NCI-H1092 (cell line): ENCODE results near the gene AK2.
A peak's percentile ranks its signal among the peaks of the same experiment; 100 is the strongest.
"Not testable (repeated sequence)": the region's sequence is repeated elsewhere in the genome, so short reads cannot be mapped to it uniquely, and the experiment has no call there.

ENCODE experiments used
- DNase-seq: peaks from one replicate; lab custom pipeline; 2025; lab: John Stamatoyannopoulos, UW

Gene AK2

GRCh38 chr1:32998064-32998463, 38.6 kb downstream of the AK2 start:
- no peak for DNase-seq

DNA sequence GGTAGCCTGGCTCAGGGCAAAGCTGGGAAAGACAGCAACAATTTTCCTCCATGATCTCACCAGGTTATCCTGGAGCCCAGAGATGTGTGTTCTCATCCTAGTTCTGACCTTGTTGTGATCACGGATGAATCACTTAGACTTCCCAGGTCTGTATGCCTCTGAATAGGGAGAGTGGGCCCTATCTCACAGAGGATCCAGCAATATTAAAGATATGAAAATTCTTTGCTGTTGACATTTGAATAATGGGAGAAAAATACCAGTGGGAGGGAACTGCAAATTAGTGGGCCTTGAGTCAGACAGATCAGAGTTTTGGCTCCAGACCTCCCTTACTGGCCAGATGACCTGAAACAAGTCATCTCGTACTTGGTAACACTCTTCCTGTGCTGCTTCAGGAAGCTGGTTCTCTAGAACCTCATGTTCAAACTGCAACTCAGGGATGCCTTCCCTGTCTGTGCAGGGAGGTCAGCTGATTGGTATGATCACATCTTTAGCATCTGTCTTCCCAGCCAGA, 39.2 kb downstream of the AK2 start:
- DNase-seq, result no peak

GRCh38 chr1:32993324-32993636, 43.4 kb downstream of the AK2 start:
- DNase-seq, result not testable (repeated sequence)

DNA sequence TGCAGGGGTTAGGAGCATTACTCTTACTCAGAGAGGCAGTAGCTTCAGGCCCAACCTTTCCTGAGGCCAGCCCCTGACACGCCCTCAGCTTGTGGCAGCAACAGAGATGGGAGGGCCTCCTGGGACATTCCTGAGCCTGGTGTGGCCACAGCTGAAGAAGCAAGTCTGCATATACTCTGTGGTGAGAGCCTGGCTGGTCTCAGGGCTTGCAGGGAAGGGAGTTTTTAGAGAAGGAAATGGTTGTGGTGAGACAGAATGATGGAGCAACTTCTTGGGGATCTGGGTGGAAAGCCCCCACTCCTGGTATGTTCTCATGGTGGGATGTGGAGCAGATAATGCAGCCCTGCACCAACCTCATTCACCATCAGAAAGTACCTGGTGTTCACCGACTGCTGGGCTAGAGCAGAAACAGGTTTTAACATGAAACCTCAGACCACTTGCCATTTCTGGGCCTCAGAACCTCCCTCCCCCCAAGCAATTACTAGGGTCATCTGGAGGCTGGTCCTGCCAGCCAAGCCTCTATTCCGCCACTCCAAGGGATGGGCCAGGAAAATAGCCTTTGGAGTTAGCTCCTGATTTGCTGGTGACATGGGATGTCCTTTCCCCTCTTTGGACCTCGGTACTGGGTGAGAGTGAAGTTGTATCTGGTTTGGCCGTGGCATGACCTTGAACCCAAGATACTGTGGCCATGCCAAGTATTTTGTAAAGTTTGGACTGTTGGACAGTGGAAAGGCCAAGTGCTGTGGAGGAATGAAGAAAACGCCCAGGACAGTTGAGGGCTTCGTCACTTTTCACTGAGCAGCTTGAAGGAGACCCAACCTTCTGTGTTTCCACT, 44.0 kb downstream of the AK2 start:
- DNase-seq, result no peak

DNA sequence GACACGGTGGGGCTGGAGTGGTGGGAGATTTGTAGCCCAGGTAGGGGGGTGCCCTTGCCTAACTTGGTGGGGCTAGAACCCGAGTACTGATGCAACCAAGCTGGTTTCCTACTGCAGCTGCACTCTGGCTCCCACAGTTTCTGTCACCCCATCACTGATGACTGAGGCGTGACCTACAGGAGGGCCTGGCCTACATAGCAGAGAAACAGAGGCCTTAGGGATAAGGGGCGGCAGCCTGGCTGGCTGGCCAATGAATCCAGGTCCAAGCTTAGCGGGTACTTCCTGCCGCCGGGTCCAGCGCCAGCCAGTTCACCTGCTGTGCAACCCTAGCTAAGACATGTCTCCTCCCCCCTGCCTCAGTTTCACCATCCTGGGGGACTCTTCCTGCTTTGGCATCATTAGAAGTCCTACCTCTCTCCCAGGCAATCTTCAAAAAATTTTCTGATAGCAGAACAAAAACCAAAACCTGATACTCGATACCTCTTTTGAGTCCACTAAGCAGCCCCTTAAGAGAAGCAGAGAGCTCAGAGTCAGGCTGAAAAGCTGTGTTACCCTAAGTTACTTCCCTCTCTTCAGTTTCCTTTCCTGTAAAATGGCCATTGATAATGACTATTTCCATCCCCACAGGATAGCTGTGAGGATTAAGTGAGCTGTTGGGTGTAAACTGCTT, 44.7 kb downstream of the AK2 start:
- no peak for DNase-seq

DNA sequence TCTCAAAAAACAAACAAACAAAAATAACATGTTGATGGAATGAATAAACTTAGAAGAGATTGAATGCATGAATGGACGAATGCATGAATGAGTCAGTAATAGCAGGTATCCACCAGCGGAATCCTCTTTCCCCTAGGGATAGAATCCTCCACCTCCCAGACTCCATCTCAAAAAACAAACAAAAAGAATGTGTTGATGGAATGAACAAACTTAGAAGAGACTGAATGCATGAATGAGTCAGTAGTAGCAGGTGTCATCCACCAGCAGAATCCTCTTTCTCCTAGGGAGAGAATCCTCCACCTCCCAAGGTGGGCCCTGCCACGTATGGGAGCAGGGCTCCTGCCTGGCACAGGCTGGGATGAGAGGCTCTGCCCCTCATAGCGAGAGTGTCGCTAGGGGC, 45.3 kb downstream of the AK2 start:
- no peak for DNase-seq

GRCh38 chr1:32990887-32991286, 45.8 kb downstream of the AK2 start:
- DNase-seq, result no peak

DNA sequence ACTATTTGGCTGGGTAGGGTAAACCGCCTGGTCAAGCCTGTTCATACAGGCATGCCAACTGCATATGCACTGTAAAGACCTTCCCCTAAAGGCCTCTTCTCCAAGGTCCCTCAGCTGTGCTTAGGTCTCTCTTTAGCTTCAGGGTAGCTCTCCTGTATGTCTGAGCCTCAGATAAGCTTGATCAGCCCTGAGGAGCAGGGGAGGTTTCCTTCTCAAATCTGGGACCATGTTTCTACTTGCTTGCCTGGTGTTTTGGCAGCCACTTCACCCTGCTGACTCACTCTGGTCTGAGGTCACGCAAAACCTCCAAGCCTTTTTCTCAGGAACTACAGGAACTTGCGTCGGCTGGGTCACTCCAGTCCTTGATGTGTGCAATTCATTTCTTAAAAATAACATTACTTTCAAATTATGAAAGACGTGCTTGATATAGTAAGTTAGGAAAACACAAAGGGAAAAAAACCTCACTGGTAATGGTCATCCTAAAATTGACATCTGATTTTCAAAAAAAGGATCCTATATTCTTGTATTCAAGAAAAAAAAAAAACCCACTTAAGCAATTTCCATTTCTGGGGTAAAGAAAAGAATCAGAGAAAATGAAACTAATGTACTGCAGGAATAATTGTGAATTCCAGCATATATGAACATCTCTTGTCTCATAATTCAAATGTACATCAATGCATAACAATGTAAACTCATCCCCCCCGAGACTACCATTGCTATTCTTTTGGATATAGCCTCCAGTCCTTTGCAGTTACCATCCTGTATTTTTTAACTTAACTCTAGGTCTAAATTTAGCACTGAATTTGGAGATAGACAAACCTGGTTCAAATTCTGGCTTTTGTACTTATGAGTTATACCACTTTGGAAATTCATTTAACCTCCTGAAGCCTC, 47.3 kb downstream of the AK2 start:
- no peak for DNase-seq

- no peak for DNase-seq
These were observed 48.0 kb downstream of the AK2 start for GRCh38 chr1:32988665-32989064.

DNA sequence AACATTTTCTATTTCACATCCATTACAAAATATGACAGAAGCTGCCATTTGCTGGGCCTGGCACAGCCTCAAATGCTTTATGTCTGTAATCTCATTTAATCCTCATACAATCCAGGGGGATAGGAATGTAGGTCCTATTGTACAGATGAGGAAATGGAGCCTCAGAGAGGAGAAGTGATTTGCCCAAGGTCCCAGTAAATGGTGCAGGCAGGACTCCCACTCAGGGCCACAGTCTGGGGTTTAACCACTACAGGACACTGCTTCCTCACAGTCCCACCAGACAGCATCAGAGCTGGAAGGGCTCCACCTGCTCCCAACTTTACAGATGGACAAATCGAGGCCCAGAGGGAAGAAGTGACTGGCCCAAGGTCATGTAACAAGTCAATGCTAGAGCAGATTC, 51.5 kb downstream of the AK2 start:
- no peak for DNase-seq

- DNase-seq, result no peak
These were observed 52.1 kb downstream of the AK2 start for GRCh38 chr1:32984455-32985171.

- no peak for DNase-seq
These were observed 52.6 kb downstream of the AK2 start for GRCh38 chr1:32984090-32984454.

DNA sequence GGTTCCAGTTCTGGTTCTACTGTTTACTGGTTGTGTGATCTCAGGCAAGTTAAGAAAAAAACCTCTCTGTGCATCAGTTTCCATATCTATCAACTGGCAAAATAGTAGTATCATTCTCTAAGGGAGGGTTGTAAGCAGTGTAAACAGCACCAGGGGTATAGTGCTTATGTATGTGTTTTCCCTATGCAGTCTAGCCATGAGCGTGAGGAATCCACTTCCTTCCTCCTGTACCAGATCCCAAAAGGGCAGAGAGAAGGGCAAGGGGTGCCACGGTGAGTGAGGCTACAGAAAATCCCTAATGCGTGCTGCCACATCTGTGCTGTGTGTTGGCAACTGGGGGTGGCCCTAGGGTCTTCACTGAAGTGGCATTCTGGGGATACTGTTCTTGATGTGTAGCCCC, 53.7 kb downstream of the AK2 start:
- no peak for DNase-seq

DNA sequence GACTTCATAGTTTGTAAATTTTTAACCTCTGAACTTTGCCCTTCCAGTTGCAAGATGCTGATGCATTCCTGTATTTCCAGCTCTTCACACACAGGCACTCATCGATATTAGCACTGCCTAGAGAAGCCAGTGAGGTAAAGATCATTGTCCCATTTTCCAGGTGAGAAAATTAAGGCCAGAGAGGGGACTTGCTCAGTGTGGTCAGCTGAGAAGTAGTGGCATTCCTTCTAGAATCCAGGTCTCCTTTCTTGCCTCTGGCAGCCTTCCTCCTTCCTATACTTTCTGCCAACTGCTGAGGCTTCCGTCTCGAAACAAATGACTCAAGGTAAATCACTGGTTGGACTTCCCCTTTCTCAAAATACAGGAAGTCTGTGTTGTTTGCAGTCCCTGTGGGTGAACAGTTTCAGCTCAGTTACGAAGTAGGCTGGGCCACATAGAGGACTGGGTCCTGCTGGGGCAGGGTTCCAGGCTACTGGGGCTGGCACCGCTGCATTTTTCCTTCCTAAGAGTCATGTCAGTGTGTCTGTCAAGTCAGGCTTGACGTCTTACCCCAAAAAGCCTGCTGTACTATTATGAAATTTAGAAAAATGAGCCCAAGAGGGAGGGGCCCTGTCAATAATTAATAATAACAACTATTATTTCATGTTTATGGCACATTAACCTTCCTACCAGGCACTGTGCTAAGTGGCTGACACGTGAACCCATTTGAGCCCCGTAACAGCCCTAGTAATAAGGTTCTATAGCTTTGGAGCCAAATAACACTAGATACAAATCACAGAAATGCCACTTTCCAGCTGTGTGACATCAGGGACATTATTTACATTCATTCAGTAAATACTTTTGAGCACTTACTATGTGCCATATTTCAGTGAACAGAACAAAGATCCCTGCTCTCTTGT, 55.4 kb downstream of the AK2 start:
- DNase-seq, result no peak

DNA sequence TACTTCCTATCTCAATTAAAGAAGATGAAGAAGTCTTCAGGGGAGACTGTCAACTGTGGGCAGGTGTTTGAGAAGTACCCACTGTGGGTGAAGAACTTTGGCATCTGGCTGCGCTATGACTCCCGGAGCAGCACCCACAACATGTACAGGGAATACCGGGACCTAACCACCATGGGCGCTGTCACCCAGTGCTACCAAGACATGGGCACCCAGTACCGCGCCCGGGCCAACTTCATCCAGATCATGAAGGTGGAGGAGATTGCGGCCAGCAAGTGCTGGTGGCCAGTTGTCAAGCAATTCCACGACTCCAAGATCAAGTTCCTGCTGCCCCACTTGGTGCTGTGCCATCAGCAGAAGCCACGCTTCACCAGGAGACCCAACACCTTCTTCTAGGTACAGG, 56.6 kb downstream of the AK2 start:
- no peak for DNase-seq

DNA sequence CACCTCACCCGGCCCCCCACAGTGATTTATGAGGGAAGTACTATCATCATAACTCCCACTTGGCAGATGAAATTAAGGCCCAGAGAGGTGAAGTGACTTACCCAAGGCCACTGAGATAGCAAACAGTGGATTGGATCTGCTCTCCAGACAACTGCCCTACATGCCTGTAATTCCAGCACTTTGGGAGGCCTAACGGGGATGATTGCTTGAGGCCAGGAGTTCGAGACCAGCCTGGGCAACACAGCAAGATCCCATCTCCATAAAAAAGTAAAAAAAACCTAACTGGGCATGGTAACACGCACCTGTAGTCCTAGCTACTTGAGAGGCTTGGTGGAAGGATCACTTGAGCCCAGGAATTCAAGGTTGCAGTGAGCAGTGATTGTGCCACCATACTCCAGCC, 57.8 kb downstream of the AK2 start:
- DNase-seq, result no peak

DNA sequence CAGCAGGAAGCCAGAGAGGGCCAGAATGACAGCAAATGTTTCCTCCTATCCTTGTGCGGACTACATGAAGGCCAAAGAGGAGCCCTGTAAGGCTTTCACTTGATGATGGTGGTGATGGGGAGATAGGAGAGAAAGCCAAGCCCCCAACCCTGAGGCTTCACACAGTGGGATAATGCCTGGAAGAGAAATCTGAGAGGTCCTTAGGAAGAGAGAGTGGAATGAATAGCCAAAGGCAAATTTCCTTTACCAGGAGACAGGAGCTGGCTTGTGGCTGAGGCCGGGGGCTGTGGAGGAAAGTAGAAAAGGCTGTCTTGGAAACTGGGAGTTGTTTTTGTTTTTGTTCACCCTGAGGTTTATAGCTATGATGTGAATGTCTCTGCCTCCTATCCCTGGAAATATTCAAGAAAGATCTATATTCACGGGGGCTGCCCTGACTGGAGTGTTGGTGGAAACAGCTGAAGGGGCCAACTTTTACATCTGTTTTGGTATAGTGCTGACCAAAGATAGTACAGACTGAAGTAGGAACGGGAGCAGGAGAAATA, 59.1 kb downstream of the AK2 start:
- DNase-seq, result no peak

- DNase-seq, result not testable (repeated sequence)
These were observed 61.6 kb downstream of the AK2 start for GRCh38 chr1:32975055-32975454.

GRCh38 chr1:32973458-32973857, 63.2 kb downstream of the AK2 start:
- not testable (repeated sequence) for DNase-seq

GRCh38 chr1:32972814-32973428, 63.8 kb downstream of the AK2 start:
- peak; percentile 86 for DNase-seq
